HCT116 (cell line): ENCODE results near the gene XDH. TPM values are rescaled to one million over a fixed set of nuclear protein-coding genes. Genes with fewer than 3 reads are reported as not detected.

ENCODE experiments used
- ATAC-seq: fragments of 200-7000 bp; cut with Tn5 transposase; 2 replicates; pipeline ENCODE4 v1.9.1; 2020; ENCODE audit warnings: mild to moderate bottlenecking, moderate library complexity
- BruUV-seq: library from RNA; stranded (reverse); fragments of 400-500 nt; replicated peaks from 2 replicates; lab custom pipeline; 2021; lab: Mats Ljungman, UMichigan
- CTCF ChIA-PET: fragments of 300-600 bp; sonication (Branson Sonifier 250); formaldehyde crosslinking; loops from one replicate; lab custom pipeline; 2021; ENCODE audit warnings: antibody characterized with exemption; lab: Charles Lee
- POLR2A ChIA-PET: fragments of 300-600, 350-600 bp; sonication (Branson Sonifier 250); formaldehyde crosslinking; loops from one replicate; lab custom pipeline; 2021; ENCODE audit warnings: antibody characterized with exemption; lab: Charles Lee
- RAD21 ChIA-PET, 2 experiments: fragments of 300-600 bp; sonication (Branson Sonifier 250); formaldehyde crosslinking; loops; one replicate each; lab custom pipeline; 2023; ENCODE audit warnings: low total read pairs in 2 of 2; ENCODE audit not compliant: uncharacterized antibody in 2 of 2, unreplicated experiment in 2 of 2, low non-redundant PET in 1 of 2; lab: Charles Lee
- DNase-seq: peaks from one replicate; pipeline ENCODE4 v3.0.0-alpha.2; 2010; ENCODE audit warnings: low read depth, low spot score
- H2AFZ ChIP-seq: fragments of 200-600 bp; shearing (Covaris generic), sonication (generic); 2 replicates; pipeline ENCODE4 v1.6.1; 2017; ENCODE audit warnings: low read depth, mixed run types, mixed read lengths, antibody characterized with exemption, low read length; ENCODE audit not compliant: poor library complexity, severe bottlenecking
- H3K27ac ChIP-seq: 2 replicates; pipeline ENCODE4 v1.5.1; 2012; ENCODE audit warnings: low read depth, low read length
- H3K27me3 ChIP-seq: fragments of 200-600 bp; sonication (generic); 2 replicates; pipeline ENCODE4 v1.6.1; 2016; ENCODE audit warnings: mixed run types, low read length, mixed read lengths; ENCODE audit not compliant: insufficient read depth
- H3K36me3 ChIP-seq, 2 experiments: fragments of 200-500 bp in 1 of 2; fragments of 200-600 bp in 1 of 2; sonication (Bioruptor generic) in 1 of 2; sonication (generic) in 1 of 2; 2 replicates each; pipeline versions ENCODE4 v1.5.1 to v1.6.1; 2014 to 2016; ENCODE audit warnings: low read length in 2 of 2, inconsistent platforms in 1 of 2, mixed read lengths in 1 of 2, mixed run types in 1 of 2; ENCODE audit not compliant: insufficient read depth in 2 of 2, control insufficient read depth in 1 of 2
- H3K4me1 ChIP-seq, 2 experiments: fragments of 200-600 bp in 1 of 2; sonication (generic) in 1 of 2; 2 replicates each; pipeline versions ENCODE4 v1.5.1 to v1.6.1; 2012 to 2017; ENCODE audit warnings: low read length in 2 of 2, inconsistent platforms in 1 of 2, mild to moderate bottlenecking in 1 of 2, mixed read lengths in 1 of 2, mixed run types in 1 of 2, moderate library complexity in 1 of 2; ENCODE audit not compliant: insufficient read depth in 2 of 2, control insufficient read depth in 1 of 2
- H3K4me2 ChIP-seq: fragments of 200-600 bp; sonication (generic); 2 replicates; pipeline ENCODE4 v1.6.1; 2017; ENCODE audit warnings: mixed run types, low read length, mixed read lengths
- H3K4me3 ChIP-seq, 2 experiments: fragments of 200-600 bp in 1 of 2; sonication (generic) in 1 of 2; replicated peaks in 1 of 2; 2 replicates each; pipeline ENCODE4 v1.5.1; 2011 to 2016; ENCODE audit warnings: low read length in 2 of 2, control low read depth in 1 of 2, low read depth in 1 of 2, mild to moderate bottlenecking in 1 of 2, mixed read lengths in 1 of 2, mixed run types in 1 of 2
- H3K79me2 ChIP-seq: fragments of 200-600 bp; sonication (generic); 2 replicates; pipeline ENCODE4 v1.6.1; 2017; ENCODE audit warnings: mild to moderate bottlenecking, mixed run types, low read length, moderate library complexity, mixed read lengths; ENCODE audit not compliant: insufficient read depth
- H3K9ac ChIP-seq: fragments of 200-600 bp; sonication (generic); 2 replicates; pipeline ENCODE4 v1.6.1; 2016; ENCODE audit warnings: low read length, mixed read lengths
- H3K9me2 ChIP-seq: fragments of 200-600 bp; sonication (generic), shearing (Covaris generic); 2 replicates; pipeline ENCODE4 v1.6.1; 2017; ENCODE audit warnings: mixed run types, mild to moderate bottlenecking, moderate library complexity; ENCODE audit not compliant: insufficient read depth
- H3K9me3 ChIP-seq, 2 experiments: fragments of 200-500 bp in 1 of 2; fragments of 200-600 bp in 1 of 2; sonication (Bioruptor generic) in 1 of 2; sonication (generic) in 1 of 2; 2 replicates each; pipeline ENCODE4 v1.6.1; 2014 to 2017; ENCODE audit warnings: low read length in 2 of 2, mixed read lengths in 2 of 2, inconsistent platforms in 1 of 2, low read depth in 1 of 2, mild to moderate bottlenecking in 1 of 2, mixed run types in 1 of 2, moderate library complexity in 1 of 2; ENCODE audit not compliant: control insufficient read depth in 1 of 2, insufficient read depth in 1 of 2
- H4K20me1 ChIP-seq: fragments of 200-600 bp; sonication (generic), shearing (Covaris generic); 2 replicates; pipeline ENCODE4 v1.6.1; 2017; ENCODE audit warnings: mixed run types, mild to moderate bottlenecking, moderate library complexity; ENCODE audit not compliant: insufficient read depth
- CEBPB ChIP-seq: IDR thresholded peaks from 2 replicates; pipeline ENCODE4 v1.6.1; 2012; ENCODE audit warnings: low read depth
- RAD21 ChIP-seq: IDR thresholded peaks from 2 replicates; pipeline ENCODE4 v1.6.1; 2012; ENCODE audit warnings: low read depth, mild to moderate bottlenecking
- SIN3A ChIP-seq: IDR thresholded peaks from 2 replicates; pipeline ENCODE4 v1.6.1; 2012; ENCODE audit warnings: low read depth
- TCF7L2 ChIP-seq: IDR thresholded peaks from 2 replicates; pipeline ENCODE4 v1.7.0; 2011; ENCODE audit warnings: borderline replicate concordance, inconsistent platforms; ENCODE audit not compliant: insufficient read depth, insufficient read length; ENCODE audit errors: extremely low read depth
- intact Hi-C: fragments of 100-400 bp; cut with micrococcal nuclease; formaldehyde crosslinking; loops from 2 replicates; pipeline ENCODE4 v1.10.0; 2022
- total RNA-seq: library from RNA; stranded (reverse); gene quantifications from one replicate; pipeline ENCODE4 v1.2.1, GENCODE V29; 2021; ENCODE audit not compliant: unreplicated experiment
- TF ChIP-seq, protein P1 (sequence below), 3 experiments: fragments of 200-600 bp in 1 of 3; sonication (generic) in 1 of 3; IDR thresholded peaks in 2 of 3; conservative IDR thresholded peaks in 1 of 3; 2 replicates each; pipeline ENCODE4 v1.5.1; 2012 to 2017; ENCODE audit warnings: low read depth in 2 of 3, low read length in 2 of 3, antibody characterized with exemption in 1 of 3, borderline replicate concordance in 1 of 3, control low read depth in 1 of 3, mild to moderate bottlenecking in 1 of 3, mixed read lengths in 1 of 3, mixed run types in 1 of 3, moderate library complexity in 1 of 3; ENCODE audit not compliant: insufficient read depth in 1 of 3

XDH gene
- total RNA-seq, 1 experiment from 2014 or later = 0.15 TPM

DNA sequence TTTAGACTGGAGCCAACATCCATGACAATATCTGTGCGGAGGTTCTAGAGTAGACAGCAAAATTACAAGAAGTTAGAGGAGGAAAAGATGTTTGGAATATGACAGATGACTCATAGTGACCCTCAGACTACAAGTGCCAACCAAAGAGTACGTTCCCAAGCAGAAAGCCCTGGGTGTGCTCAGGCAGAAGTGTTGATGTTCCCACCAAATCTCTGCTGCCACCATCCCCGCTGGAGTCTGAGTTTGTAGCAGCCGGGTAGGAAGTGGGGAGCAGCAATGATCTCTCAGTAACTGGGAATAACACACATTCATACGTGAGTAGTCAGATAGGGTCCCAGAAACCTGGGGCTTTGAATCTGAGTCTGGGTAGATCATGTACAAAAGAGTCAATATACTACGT lies 73.2 kb downstream of the XDH start:
- no peak overlapping the region for H3K27ac ChIP-seq
- ATAC-seq = no peak
- no peak overlapping the region for H2AFZ ChIP-seq
- RAD21 ChIA-PET = no interaction called here
- no peaks in the 10 kb centered on the region for H4K20me1 ChIP-seq
- no peak overlapping the region for H3K9ac ChIP-seq
- POLR2A ChIA-PET = no interaction called here
- no peak for DNase-seq
- H3K9me2 ChIP-seq = no peaks in the 10 kb centered on the region
- TF ChIP-seq SIN3A (no peak), RAD21 (no peak)
- TF ChIP-seq, protein P1, sequence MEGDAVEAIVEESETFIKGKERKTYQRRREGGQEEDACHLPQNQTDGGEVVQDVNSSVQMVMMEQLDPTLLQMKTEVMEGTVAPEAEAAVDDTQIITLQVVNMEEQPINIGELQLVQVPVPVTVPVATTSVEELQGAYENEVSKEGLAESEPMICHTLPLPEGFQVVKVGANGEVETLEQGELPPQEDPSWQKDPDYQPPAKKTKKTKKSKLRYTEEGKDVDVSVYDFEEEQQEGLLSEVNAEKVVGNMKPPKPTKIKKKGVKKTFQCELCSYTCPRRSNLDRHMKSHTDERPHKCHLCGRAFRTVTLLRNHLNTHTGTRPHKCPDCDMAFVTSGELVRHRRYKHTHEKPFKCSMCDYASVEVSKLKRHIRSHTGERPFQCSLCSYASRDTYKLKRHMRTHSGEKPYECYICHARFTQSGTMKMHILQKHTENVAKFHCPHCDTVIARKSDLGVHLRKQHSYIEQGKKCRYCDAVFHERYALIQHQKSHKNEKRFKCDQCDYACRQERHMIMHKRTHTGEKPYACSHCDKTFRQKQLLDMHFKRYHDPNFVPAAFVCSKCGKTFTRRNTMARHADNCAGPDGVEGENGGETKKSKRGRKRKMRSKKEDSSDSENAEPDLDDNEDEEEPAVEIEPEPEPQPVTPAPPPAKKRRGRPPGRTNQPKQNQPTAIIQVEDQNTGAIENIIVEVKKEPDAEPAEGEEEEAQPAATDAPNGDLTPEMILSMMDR (IDR thresholded peaks at IDR 0.05 in 2 of 3, conservative IDR thresholded peaks at IDR 0.05 in 1 of 3; ENCODE audit: borderline replicate concordance in 1 of 3, insufficient read depth in 1 of 3, low read depth in 2 of 3, low read length in 2 of 3) = no peak
- H3K36me3 ChIP-seq = no peaks in the 10 kb centered on the region
- no peak overlapping the region for H3K4me2 ChIP-seq
- intact Hi-C loops = no loop called here
- no peak overlapping the region for H3K4me3 ChIP-seq
- H3K27me3 ChIP-seq = peaks cover 14% of the 10 kb centered on the region; the same call in 1 of the 2 replicates
- no peaks in the 10 kb centered on the region for H3K9me3 ChIP-seq
- CTCF ChIA-PET = no interaction called here
- H3K4me1 ChIP-seq = no peaks in the 10 kb centered on the region
- BruUV-seq = no TSS peak
- no peaks in the 10 kb centered on the region for H3K79me2 ChIP-seq

DNA sequence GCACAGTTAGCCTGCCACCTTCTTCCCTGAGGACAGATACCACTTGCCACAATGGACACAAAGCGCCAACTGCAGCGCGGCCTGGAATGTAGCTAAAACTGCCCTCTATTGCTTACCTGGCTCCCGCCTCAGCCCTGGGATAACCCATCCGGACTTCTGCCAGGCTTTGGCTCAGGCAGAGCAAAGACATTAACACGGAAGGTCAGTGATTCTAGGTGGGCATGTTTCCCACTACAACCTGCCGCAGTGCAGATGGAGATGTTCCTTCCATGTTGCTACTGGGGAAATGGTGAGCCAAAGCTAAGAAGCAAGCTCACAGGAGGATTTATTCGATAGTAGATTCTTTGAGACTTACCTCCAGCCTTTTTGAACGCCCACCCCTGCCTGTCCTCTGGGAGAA lies 74.8 kb downstream of the XDH start:
- no TSS peak for BruUV-seq
- H3K36me3 ChIP-seq = no peaks in the 10 kb centered on the region
- DNase-seq = no peak
- no peaks in the 10 kb centered on the region for H3K9me3 ChIP-seq
- intact Hi-C loops = loop anchor here (10.0 kb wide), 1 partner anchor 1125 kb away; no protein-coding TSS in a partner anchor
- H2AFZ ChIP-seq = no peak overlapping the region
- H3K4me3 ChIP-seq = no peak overlapping the region
- ChIA-PET POLR2A (no interaction called here), RAD21 (no interaction called here)
- no peak for ATAC-seq
- H3K27ac ChIP-seq = no peak overlapping the region
- H3K9me2 ChIP-seq = no peaks in the 10 kb centered on the region
- no peaks in the 10 kb centered on the region for H3K79me2 ChIP-seq
- H3K4me1 ChIP-seq = no peaks in the 10 kb centered on the region
- TF ChIP-seq RAD21 (no peak), TCF7L2 (no peak), CEBPB (no peak)
- TF ChIP-seq, protein P1 (IDR thresholded peaks at IDR 0.05 in 2 of 3, conservative IDR thresholded peaks at IDR 0.05 in 1 of 3; ENCODE audit: borderline replicate concordance in 1 of 3, insufficient read depth in 1 of 3, low read depth in 2 of 3, low read length in 2 of 3) = no peak
- TF ChIP-seq, all 23 proteins: peak for 0
- Histone ChIP-seq H4K20me1 (no peaks in the 10 kb centered on the region), H3K27me3 (peaks cover 11% of the 10 kb centered on the region; the same call in 1 of the 2 replicates), H3K9ac (no peak overlapping the region), H3K4me2 (no peak overlapping the region)
- CTCF ChIA-PET = no interaction called here
